NCI-H2196 (cell line): Measurements from ENCODE around the gene CALML5.

Source experiments
- DNase-seq: peaks from one replicate; lab custom pipeline; 2025; ENCODE audit not compliant: unreplicated experiment; lab: John Stamatoyannopoulos, UW

CALML5 gene

GRCh38 chr10:5533098-5533731 lies 33.8 kb upstream of the CALML5 start:
- DNase-seq: no peak

GRCh38 chr10:5532618-5533097 lies 33.3 kb upstream of the CALML5 start:
- no peak for DNase-seq

GRCh38 chr10:5532307-5532605 lies 32.9 kb upstream of the CALML5 start:
- no peak for DNase-seq

GRCh38 chr10:5531558-5532306 lies 32.4 kb upstream of the CALML5 start:
- no peak for DNase-seq

GRCh38 chr10:5530846-5531557 lies 31.6 kb upstream of the CALML5 start:
- no peak for DNase-seq

- no peak for DNase-seq
Measured at GRCh38 chr10:5530412-5530806, 31.0 kb upstream of the CALML5 start.

- DNase-seq: no peak
Measured at GRCh38 chr10:5529702-5530411, 30.5 kb upstream of the CALML5 start.

- DNase-seq: no peak
Measured at GRCh38 chr10:5528989-5529701, 29.8 kb upstream of the CALML5 start.

GRCh38 chr10:5527332-5528200 lies 28.2 kb upstream of the CALML5 start:
- peak; percentile 40 for DNase-seq

GRCh38 chr10:5526691-5527331 lies 27.4 kb upstream of the CALML5 start:
- no peak for DNase-seq

- no peak for DNase-seq
Measured at GRCh38 chr10:5525561-5526341, 26.4 kb upstream of the CALML5 start.

- no peak for DNase-seq
Measured at GRCh38 chr10:5524641-5525560, 25.5 kb upstream of the CALML5 start, which contains the start of gene CALML3. TSS of gene CALML3 (plus strand) at chr10:5524961. CDS start at chr10:5525086, 125 bp downstream.

GRCh38 chr10:5523796-5524574 lies 24.6 kb upstream of the CALML5 start:
- DNase-seq: no peak

GRCh38 chr10:5522913-5523560 lies 23.7 kb upstream of the CALML5 start:
- DNase-seq: no peak

GRCh38 chr10:5519054-5519453 lies 19.7 kb upstream of the CALML5 start:
- no peak for DNase-seq

GRCh38 chr10:5518143-5518542 lies 18.8 kb upstream of the CALML5 start:
- DNase-seq: peak; percentile 67
